Measurements from ENCODE around the gene SH2B3. TPM values are rescaled to one million over a fixed set of nuclear protein-coding genes. Genes with fewer than 3 reads are reported as not detected.

SH2B3 gene
- total RNA-seq, 3 donors from 2014 or later: 16.5 to 22.4 (median 20.5) TPM

GRCh38 chr12:111377440-111377839, 28.3 kb upstream of the SH2B3 start:
- H3K36me3 ChIP-seq (ENCODE audit: low read depth): no peaks in the 10 kb centered on the region
- no peak for TF ChIP-seq CTCF (IDR thresholded peaks at IDR 0.05)
- intact Hi-C loops (cut with DNase I, micrococcal nuclease): no loop called here
- no peak overlapping the region for H3K4me3 ChIP-seq
- H3K9me3 ChIP-seq: no peaks in the 10 kb centered on the region
- no peak for DNase-seq
- no peaks in the 10 kb centered on the region for H3K4me1 ChIP-seq (ENCODE audit: low read depth)
- ATAC-seq: no peak

GRCh38 chr12:111379942-111380554, 25.7 kb upstream of the SH2B3 start:
- intact Hi-C loops (cut with DNase I, micrococcal nuclease): no loop called here
- TF ChIP-seq CTCF (IDR thresholded peaks at IDR 0.05): no peak
- Histone ChIP-seq H3K9me3 (no peaks in the 10 kb centered on the region), H3K4me3 (no peak overlapping the region), H3K4me1 (ENCODE audit: low read depth) (no peaks in the 10 kb centered on the region), H3K36me3 (ENCODE audit: low read depth) (no peaks in the 10 kb centered on the region)
- DNase-seq (no peak), ATAC-seq (no peak)

- TF ChIP-seq CTCF (IDR thresholded peaks at IDR 0.05): no peak
- H3K36me3 ChIP-seq (ENCODE audit: low read depth): no peaks in the 10 kb centered on the region
- H3K4me1 ChIP-seq (ENCODE audit: low read depth): no peaks in the 10 kb centered on the region
- intact Hi-C loops (cut with DNase I, micrococcal nuclease): no loop called here
- no peaks in the 10 kb centered on the region for H3K9me3 ChIP-seq
- ATAC-seq (peak; percentile 30), DNase-seq (no peak)
- no peak overlapping the region for H3K4me3 ChIP-seq
These were observed 21.1 kb upstream of the SH2B3 start for GRCh38 chr12:111384596-111384995.

- H3K4me3 ChIP-seq: no peak overlapping the region
- no peak for TF ChIP-seq CTCF (IDR thresholded peaks at IDR 0.05)
- no peaks in the 10 kb centered on the region for H3K36me3 ChIP-seq (ENCODE audit: low read depth)
- no peaks in the 10 kb centered on the region for H3K4me1 ChIP-seq (ENCODE audit: low read depth)
- intact Hi-C loops (cut with DNase I, micrococcal nuclease): no loop called here
- no peak for ATAC-seq
- DNase-seq: no peak
- no peaks in the 10 kb centered on the region for H3K9me3 ChIP-seq
These were observed 18.8 kb upstream of the SH2B3 start for GRCh38 chr12:111386885-111387284.

- Histone ChIP-seq H3K36me3 (ENCODE audit: low read depth) (no peaks in the 10 kb centered on the region), H3K9me3 (no peaks in the 10 kb centered on the region), H3K4me1 (ENCODE audit: low read depth) (no peaks in the 10 kb centered on the region), H3K4me3 (no peak overlapping the region)
- ATAC-seq (no peak), DNase-seq (no peak)
- intact Hi-C loops (cut with DNase I, micrococcal nuclease): no loop called here
- TF ChIP-seq CTCF (IDR thresholded peaks at IDR 0.05): no peak
These were observed 17.9 kb upstream of the SH2B3 start for GRCh38 chr12:111387747-111388323.

All from mucosa of descending colon (tissue), 3 donors.